GM12878 (cell line): Measurements from ENCODE around the gene MDM4. TPM values are rescaled to one million over a fixed set of nuclear protein-coding genes. Genes with fewer than 3 reads are reported as not detected.

Experiments used
- EP300 ChIP-seq, 2 experiments: fragments of 150-350 bp in 1 of 2; IDR thresholded peaks; 2 replicates each; pipeline ENCODE4 v1.6.1; 2011 to 2012; ENCODE audit warnings: low read depth in 2 of 2, low read length in 2 of 2, borderline replicate concordance in 1 of 2, improper control_type of control experiment in 1 of 2, inconsistent platforms in 1 of 2; ENCODE audit not compliant: control insufficient read depth in 1 of 2
- GATAD2B ChIP-seq: fragments of 450-650 bp; conservative IDR thresholded peaks from 2 replicates; pipeline ENCODE4 v1.6.1; 2017; ENCODE audit warnings: low read depth, mild to moderate bottlenecking, moderate library complexity
- IKZF1 ChIP-seq: fragments of 450-650 bp; conservative IDR thresholded peaks from 2 replicates; pipeline ENCODE4 v1.6.1; 2017; ENCODE audit warnings: antibody characterized with exemption, mild to moderate bottlenecking
- MEF2A ChIP-seq: IDR thresholded peaks from 2 replicates; pipeline ENCODE4 v1.6.1; 2011; ENCODE audit warnings: low read depth, mild to moderate bottlenecking, low read length, moderate library complexity; ENCODE audit not compliant: insufficient read depth
- PML ChIP-seq: IDR thresholded peaks from 2 replicates; pipeline ENCODE4 v1.6.1; 2012; ENCODE audit warnings: low read length, inconsistent platforms
- POLR2AphosphoS2 ChIP-seq: IDR thresholded peaks from 2 replicates; pipeline ENCODE4 v1.6.1; 2011; ENCODE audit warnings: low read depth, mild to moderate bottlenecking, low read length, improper control_type of control experiment, moderate library complexity
- POU2F2 ChIP-seq: IDR thresholded peaks from 3 replicates; pipeline ENCODE4 v1.6.1; 2011; ENCODE audit warnings: low read depth, mild to moderate bottlenecking, low read length, borderline replicate concordance
- RB1 ChIP-seq: fragments of 450-650 bp; formaldehyde crosslinking; IDR thresholded peaks from 2 replicates; pipeline ENCODE4 v1.6.1; 2017; ENCODE audit warnings: mild to moderate bottlenecking, borderline replicate concordance
- STAT1 ChIP-seq: fragments of 450-650 bp; conservative IDR thresholded peaks from 2 replicates; pipeline ENCODE4 v1.6.1; 2014; ENCODE audit warnings: antibody characterized with exemption, mild to moderate bottlenecking
- polyA plus RNA-seq, 11 experiments: library from polyadenylated mRNA; depleted of rRNA in 4 of 11; unstranded in 6 of 11; stranded (reverse) in 5 of 11; fragments of >200 nt; fragmentation: Nextera tagmentation in 4 of 11; fragmentation: Illumina TruSeq in 1 of 11; extraction: Ambion mirVana in 4 of 11; extraction: Trizol in 1 of 11; gene quantifications; 1 replicate in 1 of 11; 2 replicates in 10 of 11; pipeline versions ENCODE4 v1.2.1 to v1.2.3, GENCODE V29; 2011 to 2016; ENCODE audit warnings: inconsistent platforms in 2 of 11, missing spikeins in 2 of 11, low read depth in 1 of 11
- total RNA-seq, 4 experiments: library from RNA; depleted of rRNA in 3 of 4; stranded (reverse); fragments of >200 nt in 3 of 4; fragmentation: Illumina TruSeq in 1 of 4; extraction: Trizol in 1 of 4; gene quantifications; 2 replicates each; pipeline versions ENCODE4 v1.2.1 to v1.2.3, GENCODE V29; 2013 to 2021
- TF ChIP-seq, protein P1 (sequence below): fragments of 450-650 bp; IDR thresholded peaks from 2 replicates; pipeline ENCODE4 v1.6.1; 2016; ENCODE audit warnings: mild to moderate bottlenecking
- TF ChIP-seq, protein P2 (sequence below): fragments of 450-650 bp; IDR thresholded peaks from 2 replicates; pipeline ENCODE4 v1.6.1; 2017; ENCODE audit warnings: mild to moderate bottlenecking, moderate library complexity
- TF ChIP-seq, protein P3 (sequence below): IDR thresholded peaks from 2 replicates; pipeline ENCODE4 v1.6.1; 2012; ENCODE audit warnings: low read depth, low read length, improper control_type of control experiment
- TF ChIP-seq, protein P4 (sequence below): fragments of 450-650 bp; IDR thresholded peaks from 2 replicates; pipeline ENCODE4 v1.6.1; 2018; ENCODE audit warnings: mild to moderate bottlenecking, low read depth, moderate library complexity; ENCODE audit not compliant: partially characterized antibody
- TF ChIP-seq, protein P5 (sequence below), 3 experiments: IDR thresholded peaks in 2 of 3; conservative IDR thresholded peaks in 1 of 3; 2 replicates each; pipeline ENCODE4 v1.5.1; 2011; ENCODE audit warnings: low read depth in 3 of 3, low read length in 3 of 3, mild to moderate bottlenecking in 3 of 3, control low read depth in 2 of 3, moderate library complexity in 2 of 3, inconsistent platforms in 1 of 3, mixed read lengths in 1 of 3; ENCODE audit not compliant: control insufficient read depth in 2 of 3, insufficient read depth in 1 of 3; ENCODE audit errors: extremely low read depth in 1 of 3
- TF ChIP-seq, protein P6 (sequence below): IDR thresholded peaks from 2 replicates; pipeline ENCODE4 v1.6.1; 2012; ENCODE audit warnings: low read length, inconsistent platforms

The MDM4 gene
- total and polyA plus RNA-seq, 10 of the 15 experiments (the other 5 are each of a cell fraction or from before 2014, with no cell fraction given): 2.5 to 74.4 (median 22.7) TPM

DNA sequence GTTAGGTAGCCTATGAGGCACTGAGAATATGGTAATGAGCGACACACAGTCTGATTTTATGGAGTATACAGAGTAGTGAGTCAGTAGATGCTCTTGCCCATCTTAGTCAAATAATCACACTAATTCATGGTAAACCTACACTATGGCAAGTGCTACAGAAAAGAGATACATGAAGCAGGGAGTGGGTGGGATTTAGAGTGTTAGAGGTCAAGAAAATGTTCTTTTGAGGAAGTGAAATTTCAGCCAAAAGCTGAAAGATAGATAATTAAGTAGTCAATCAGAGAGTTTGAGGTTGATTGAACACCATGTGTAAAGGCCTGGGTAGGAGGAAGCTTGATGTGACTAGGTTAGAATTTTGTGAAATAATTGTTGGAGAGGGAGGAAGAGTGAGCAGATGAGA lies 14.7 kb downstream of the MDM4 start (continued):
- no peak for TF ChIP-seq RB1
- TF ChIP-seq, protein P1, sequence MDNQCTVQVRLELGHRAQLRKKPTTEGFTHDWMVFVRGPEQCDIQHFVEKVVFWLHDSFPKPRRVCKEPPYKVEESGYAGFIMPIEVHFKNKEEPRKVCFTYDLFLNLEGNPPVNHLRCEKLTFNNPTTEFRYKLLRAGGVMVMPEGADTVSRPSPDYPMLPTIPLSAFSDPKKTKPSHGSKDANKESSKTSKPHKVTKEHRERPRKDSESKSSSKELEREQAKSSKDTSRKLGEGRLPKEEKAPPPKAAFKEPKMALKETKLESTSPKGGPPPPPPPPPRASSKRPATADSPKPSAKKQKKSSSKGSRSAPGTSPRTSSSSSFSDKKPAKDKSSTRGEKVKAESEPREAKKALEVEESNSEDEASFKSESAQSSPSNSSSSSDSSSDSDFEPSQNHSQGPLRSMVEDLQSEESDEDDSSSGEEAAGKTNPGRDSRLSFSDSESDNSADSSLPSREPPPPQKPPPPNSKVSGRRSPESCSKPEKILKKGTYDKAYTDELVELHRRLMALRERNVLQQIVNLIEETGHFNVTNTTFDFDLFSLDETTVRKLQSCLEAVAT: peak; percentile 71; the same call in 1 of the 2 replicates
- TF ChIP-seq IKZF1: peak; percentile 71
- TF ChIP-seq MEF2A: 0 out of 2 replicates have a peak, but pooled peaks have one; percentile 64
- TF ChIP-seq PML: 0 out of 2 replicates have a peak, but pooled peaks have one; percentile 36
- TF ChIP-seq, protein P2, sequence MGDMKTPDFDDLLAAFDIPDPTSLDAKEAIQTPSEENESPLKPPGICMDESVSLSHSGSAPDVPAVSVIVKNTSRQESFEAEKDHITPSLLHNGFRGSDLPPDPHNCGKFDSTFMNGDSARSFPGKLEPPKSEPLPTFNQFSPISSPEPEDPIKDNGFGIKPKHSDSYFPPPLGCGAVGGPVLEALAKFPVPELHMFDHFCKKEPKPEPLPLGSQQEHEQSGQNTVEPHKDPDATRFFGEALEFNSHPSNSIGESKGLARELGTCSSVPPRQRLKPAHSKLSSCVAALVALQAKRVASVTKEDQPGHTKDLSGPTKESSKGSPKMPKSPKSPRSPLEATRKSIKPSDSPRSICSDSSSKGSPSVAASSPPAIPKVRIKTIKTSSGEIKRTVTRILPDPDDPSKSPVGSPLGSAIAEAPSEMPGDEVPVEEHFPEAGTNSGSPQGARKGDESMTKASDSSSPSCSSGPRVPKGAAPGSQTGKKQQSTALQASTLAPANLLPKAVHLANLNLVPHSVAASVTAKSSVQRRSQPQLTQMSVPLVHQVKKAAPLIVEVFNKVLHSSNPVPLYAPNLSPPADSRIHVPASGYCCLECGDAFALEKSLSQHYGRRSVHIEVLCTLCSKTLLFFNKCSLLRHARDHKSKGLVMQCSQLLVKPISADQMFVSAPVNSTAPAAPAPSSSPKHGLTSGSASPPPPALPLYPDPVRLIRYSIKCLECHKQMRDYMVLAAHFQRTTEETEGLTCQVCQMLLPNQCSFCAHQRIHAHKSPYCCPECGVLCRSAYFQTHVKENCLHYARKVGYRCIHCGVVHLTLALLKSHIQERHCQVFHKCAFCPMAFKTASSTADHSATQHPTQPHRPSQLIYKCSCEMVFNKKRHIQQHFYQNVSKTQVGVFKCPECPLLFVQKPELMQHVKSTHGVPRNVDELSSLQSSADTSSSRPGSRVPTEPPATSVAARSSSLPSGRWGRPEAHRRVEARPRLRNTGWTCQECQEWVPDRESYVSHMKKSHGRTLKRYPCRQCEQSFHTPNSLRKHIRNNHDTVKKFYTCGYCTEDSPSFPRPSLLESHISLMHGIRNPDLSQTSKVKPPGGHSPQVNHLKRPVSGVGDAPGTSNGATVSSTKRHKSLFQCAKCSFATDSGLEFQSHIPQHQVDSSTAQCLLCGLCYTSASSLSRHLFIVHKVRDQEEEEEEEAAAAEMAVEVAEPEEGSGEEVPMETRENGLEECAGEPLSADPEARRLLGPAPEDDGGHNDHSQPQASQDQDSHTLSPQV: no peak
- no peak for TF ChIP-seq POLR2AphosphoS2
- no peak for TF ChIP-seq POU2F2
- TF ChIP-seq, protein P3, sequence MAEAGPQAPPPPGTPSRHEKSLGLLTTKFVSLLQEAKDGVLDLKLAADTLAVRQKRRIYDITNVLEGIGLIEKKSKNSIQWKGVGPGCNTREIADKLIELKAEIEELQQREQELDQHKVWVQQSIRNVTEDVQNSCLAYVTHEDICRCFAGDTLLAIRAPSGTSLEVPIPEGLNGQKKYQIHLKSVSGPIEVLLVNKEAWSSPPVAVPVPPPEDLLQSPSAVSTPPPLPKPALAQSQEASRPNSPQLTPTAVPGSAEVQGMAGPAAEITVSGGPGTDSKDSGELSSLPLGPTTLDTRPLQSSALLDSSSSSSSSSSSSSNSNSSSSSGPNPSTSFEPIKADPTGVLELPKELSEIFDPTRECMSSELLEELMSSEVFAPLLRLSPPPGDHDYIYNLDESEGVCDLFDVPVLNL: no peak
- TF ChIP-seq, protein P4, sequence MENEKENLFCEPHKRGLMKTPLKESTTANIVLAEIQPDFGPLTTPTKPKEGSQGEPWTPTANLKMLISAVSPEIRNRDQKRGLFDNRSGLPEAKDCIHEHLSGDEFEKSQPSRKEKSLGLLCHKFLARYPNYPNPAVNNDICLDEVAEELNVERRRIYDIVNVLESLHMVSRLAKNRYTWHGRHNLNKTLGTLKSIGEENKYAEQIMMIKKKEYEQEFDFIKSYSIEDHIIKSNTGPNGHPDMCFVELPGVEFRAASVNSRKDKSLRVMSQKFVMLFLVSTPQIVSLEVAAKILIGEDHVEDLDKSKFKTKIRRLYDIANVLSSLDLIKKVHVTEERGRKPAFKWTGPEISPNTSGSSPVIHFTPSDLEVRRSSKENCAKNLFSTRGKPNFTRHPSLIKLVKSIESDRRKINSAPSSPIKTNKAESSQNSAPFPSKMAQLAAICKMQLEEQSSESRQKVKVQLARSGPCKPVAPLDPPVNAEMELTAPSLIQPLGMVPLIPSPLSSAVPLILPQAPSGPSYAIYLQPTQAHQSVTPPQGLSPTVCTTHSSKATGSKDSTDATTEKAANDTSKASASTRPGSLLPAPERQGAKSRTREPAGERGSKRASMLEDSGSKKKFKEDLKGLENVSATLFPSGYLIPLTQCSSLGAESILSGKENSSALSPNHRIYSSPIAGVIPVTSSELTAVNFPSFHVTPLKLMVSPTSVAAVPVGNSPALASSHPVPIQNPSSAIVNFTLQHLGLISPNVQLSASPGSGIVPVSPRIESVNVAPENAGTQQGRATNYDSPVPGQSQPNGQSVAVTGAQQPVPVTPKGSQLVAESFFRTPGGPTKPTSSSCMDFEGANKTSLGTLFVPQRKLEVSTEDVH: no peak
- TF ChIP-seq, protein P5, sequence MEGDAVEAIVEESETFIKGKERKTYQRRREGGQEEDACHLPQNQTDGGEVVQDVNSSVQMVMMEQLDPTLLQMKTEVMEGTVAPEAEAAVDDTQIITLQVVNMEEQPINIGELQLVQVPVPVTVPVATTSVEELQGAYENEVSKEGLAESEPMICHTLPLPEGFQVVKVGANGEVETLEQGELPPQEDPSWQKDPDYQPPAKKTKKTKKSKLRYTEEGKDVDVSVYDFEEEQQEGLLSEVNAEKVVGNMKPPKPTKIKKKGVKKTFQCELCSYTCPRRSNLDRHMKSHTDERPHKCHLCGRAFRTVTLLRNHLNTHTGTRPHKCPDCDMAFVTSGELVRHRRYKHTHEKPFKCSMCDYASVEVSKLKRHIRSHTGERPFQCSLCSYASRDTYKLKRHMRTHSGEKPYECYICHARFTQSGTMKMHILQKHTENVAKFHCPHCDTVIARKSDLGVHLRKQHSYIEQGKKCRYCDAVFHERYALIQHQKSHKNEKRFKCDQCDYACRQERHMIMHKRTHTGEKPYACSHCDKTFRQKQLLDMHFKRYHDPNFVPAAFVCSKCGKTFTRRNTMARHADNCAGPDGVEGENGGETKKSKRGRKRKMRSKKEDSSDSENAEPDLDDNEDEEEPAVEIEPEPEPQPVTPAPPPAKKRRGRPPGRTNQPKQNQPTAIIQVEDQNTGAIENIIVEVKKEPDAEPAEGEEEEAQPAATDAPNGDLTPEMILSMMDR (IDR thresholded peaks at IDR 0.05 in 2 of 3, conservative IDR thresholded peaks at IDR 0.05 in 1 of 3; ENCODE audit: control insufficient read depth in 2 of 3, extremely low read depth in 1 of 3, insufficient read depth in 1 of 3, low read depth in 3 of 3, low read length in 3 of 3): no peak
- TF ChIP-seq, protein P6, sequence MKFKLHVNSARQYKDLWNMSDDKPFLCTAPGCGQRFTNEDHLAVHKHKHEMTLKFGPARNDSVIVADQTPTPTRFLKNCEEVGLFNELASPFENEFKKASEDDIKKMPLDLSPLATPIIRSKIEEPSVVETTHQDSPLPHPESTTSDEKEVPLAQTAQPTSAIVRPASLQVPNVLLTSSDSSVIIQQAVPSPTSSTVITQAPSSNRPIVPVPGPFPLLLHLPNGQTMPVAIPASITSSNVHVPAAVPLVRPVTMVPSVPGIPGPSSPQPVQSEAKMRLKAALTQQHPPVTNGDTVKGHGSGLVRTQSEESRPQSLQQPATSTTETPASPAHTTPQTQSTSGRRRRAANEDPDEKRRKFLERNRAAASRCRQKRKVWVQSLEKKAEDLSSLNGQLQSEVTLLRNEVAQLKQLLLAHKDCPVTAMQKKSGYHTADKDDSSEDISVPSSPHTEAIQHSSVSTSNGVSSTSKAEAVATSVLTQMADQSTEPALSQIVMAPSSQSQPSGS: peak; percentile 83
- 0 out of 2 replicates have a peak, but pooled peaks have one; percentile 25 for TF ChIP-seq GATAD2B
- peak in 1 of 2 experiments; percentile 94; a peak in 2 of 4 replicates for TF ChIP-seq EP300 (IDR thresholded peaks at IDR 0.05; ENCODE audit: borderline replicate concordance in 1 of 2, control insufficient read depth in 1 of 2, low read depth in 2 of 2, low read length in 2 of 2)
- no peak for TF ChIP-seq STAT1
